ENCODE data around the gene SWT1. TPM values are rescaled to one million over a fixed set of nuclear protein-coding genes. Genes with fewer than 3 reads are reported as not detected.
"Not testable (repeated sequence)": the region's sequence is repeated elsewhere in the genome, so short reads cannot be mapped to it uniquely, and the experiment has no call there.

Gene SWT1
- total RNA-seq, 2 donors from 2014 or later, result 5.9 to 6.1 TPM

- ATAC-seq (replicated peaks in 1 of 2) (no peak), DNase-seq (no peak)
- no peaks in the 10 kb centered on the region for H3K9me3 Mint-ChIP-seq
- H3K4me3 Mint-ChIP-seq, result peak overlapping the region; percentile 98 to 100
- H3K36me3 Mint-ChIP-seq (ENCODE audit: insufficient read depth in 2 of 2), result peaks cover 3 to 5% of the 10 kb centered on the region in 2 donors
- H3K4me1 Mint-ChIP-seq (ENCODE audit: low read depth), result peaks cover 53% of the 10 kb centered on the region
- no peaks in the 10 kb centered on the region for H3K27me3 Mint-ChIP-seq (ENCODE audit: low read depth)
- peak overlapping the region; percentile 95 for H3K27ac Mint-ChIP-seq
Observed at GRCh38 chr1:185154912-185155513, 2.0 kb upstream of the SWT1 start.

GRCh38 chr1:185155600-185156287 is 1.2 kb upstream of the SWT1 start:
- Mint-ChIP-seq H3K4me1 (ENCODE audit: low read depth) (peaks cover 58% of the 10 kb centered on the region), H3K4me3 (peak overlapping the region; percentile 98 to 100), H3K27ac (peak overlapping the region; percentile 95), H3K27me3 (ENCODE audit: low read depth) (no peaks in the 10 kb centered on the region), H3K36me3 (ENCODE audit: insufficient read depth in 2 of 2) (peaks cover under 1 to 3% of the 10 kb centered on the region in 2 donors), H3K9me3 (no peaks in the 10 kb centered on the region)
- ATAC-seq (replicated peaks in 1 of 2) (no peak), DNase-seq (peak in 1 of 2 donors; percentile 10)

GRCh38 chr1:185156288-185156853 is 596 bp upstream of the SWT1 start:
- peaks cover 0 to 3% of the 10 kb centered on the region in 2 donors for H3K36me3 Mint-ChIP-seq (ENCODE audit: insufficient read depth in 2 of 2)
- no peaks in the 10 kb centered on the region for H3K27me3 Mint-ChIP-seq (ENCODE audit: low read depth)
- peaks cover 58% of the 10 kb centered on the region for H3K4me1 Mint-ChIP-seq (ENCODE audit: low read depth)
- H3K9me3 Mint-ChIP-seq, result no peaks in the 10 kb centered on the region
- ATAC-seq (replicated peaks in 1 of 2) (peak; percentile 36 to 41), DNase-seq (no peak)
- peak overlapping the region; percentile 95 for H3K27ac Mint-ChIP-seq
- peak overlapping the region; percentile 98 to 100 for H3K4me3 Mint-ChIP-seq

- H3K4me3 Mint-ChIP-seq, result peak overlapping the region; percentile 98 to 100
- no peaks in the 10 kb centered on the region for H3K27me3 Mint-ChIP-seq (ENCODE audit: low read depth)
- H3K27ac Mint-ChIP-seq, result peak overlapping the region; percentile 98
- peaks cover 51% of the 10 kb centered on the region for H3K4me1 Mint-ChIP-seq (ENCODE audit: low read depth)
- H3K36me3 Mint-ChIP-seq (ENCODE audit: insufficient read depth in 2 of 2), result peaks cover 0 to 3% of the 10 kb centered on the region in 2 donors
- no peaks in the 10 kb centered on the region for H3K9me3 Mint-ChIP-seq
- DNase-seq (no peak), ATAC-seq (replicated peaks in 1 of 2) (no peak)
Observed at GRCh38 chr1:185157599-185158412, 839 bp downstream of the SWT1 start.

- Mint-ChIP-seq H3K36me3 (ENCODE audit: insufficient read depth in 2 of 2) (peaks cover 0 to 3% of the 10 kb centered on the region in 2 donors), H3K27ac (no peak overlapping the region), H3K27me3 (ENCODE audit: low read depth) (no peaks in the 10 kb centered on the region), H3K4me3 (peak overlapping the region; percentile 98 to 100), H3K4me1 (ENCODE audit: low read depth) (peaks cover 43% of the 10 kb centered on the region), H3K9me3 (no peaks in the 10 kb centered on the region)
- no peak for ATAC-seq (replicated peaks in 1 of 2)
- no peak for DNase-seq
Observed at GRCh38 chr1:185158800-185159199, 1.8 kb downstream of the SWT1 start.

GRCh38 chr1:185159966-185160365 is 3.0 kb downstream of the SWT1 start:
- Mint-ChIP-seq H3K4me1 (ENCODE audit: low read depth) (peaks cover 31% of the 10 kb centered on the region), H3K4me3 (peak overlapping the region in 1 of 2 donors; percentile 7), H3K27me3 (ENCODE audit: low read depth) (no peaks in the 10 kb centered on the region), H3K27ac (no peak overlapping the region), H3K36me3 (ENCODE audit: insufficient read depth in 2 of 2) (peaks cover 0 to 3% of the 10 kb centered on the region in 2 donors), H3K9me3 (no peaks in the 10 kb centered on the region)
- ATAC-seq (replicated peaks in 1 of 2) (no peak), DNase-seq (no peak)

GRCh38 chr1:185162491-185162890 is 5.5 kb downstream of the SWT1 start:
- Mint-ChIP-seq H3K4me3 (no peak overlapping the region), H3K4me1 (ENCODE audit: low read depth) (peaks cover 22% of the 10 kb centered on the region), H3K9me3 (no peaks in the 10 kb centered on the region), H3K27ac (no peak overlapping the region), H3K27me3 (ENCODE audit: low read depth) (no peaks in the 10 kb centered on the region), H3K36me3 (ENCODE audit: insufficient read depth in 2 of 2) (no peaks in the 10 kb centered on the region)
- DNase-seq (no peak), ATAC-seq (replicated peaks in 1 of 2) (no peak)

- no peak for ATAC-seq (replicated peaks in 1 of 2)
- Mint-ChIP-seq H3K27me3 (ENCODE audit: low read depth) (no peaks in the 10 kb centered on the region), H3K4me1 (ENCODE audit: low read depth) (no peaks in the 10 kb centered on the region), H3K36me3 (ENCODE audit: insufficient read depth in 2 of 2) (no peaks in the 10 kb centered on the region), H3K9me3 (no peaks in the 10 kb centered on the region), H3K4me3 (no peak overlapping the region), H3K27ac (peak overlapping the region; percentile 5)
- no peak for DNase-seq
Observed at GRCh38 chr1:185166106-185166505, 9.1 kb downstream of the SWT1 start.

GRCh38 chr1:185170291-185170848 is 13.4 kb downstream of the SWT1 start:
- DNase-seq, result peak; percentile 42 to 52
- Mint-ChIP-seq H3K4me3 (peak overlapping the region in 1 of 2 donors; percentile 46), H3K4me1 (ENCODE audit: low read depth) (no peaks in the 10 kb centered on the region), H3K27ac (peak overlapping the region; percentile 65), H3K36me3 (ENCODE audit: insufficient read depth in 2 of 2) (no peaks in the 10 kb centered on the region), H3K27me3 (ENCODE audit: low read depth) (no peaks in the 10 kb centered on the region), H3K9me3 (no peaks in the 10 kb centered on the region)
- ATAC-seq (replicated peaks in 1 of 2), result peak; percentile 83 to 92

GRCh38 chr1:185193756-185194155 is 36.8 kb downstream of the SWT1 start:
- Mint-ChIP-seq H3K4me1 (ENCODE audit: low read depth) (no peaks in the 10 kb centered on the region), H3K27ac (no peak overlapping the region), H3K4me3 (no peak overlapping the region), H3K27me3 (ENCODE audit: low read depth) (no peaks in the 10 kb centered on the region), H3K36me3 (ENCODE audit: insufficient read depth in 2 of 2) (peaks cover 11 to 21% of the 10 kb centered on the region in 2 donors), H3K9me3 (peaks cover 9% of the 10 kb centered on the region in 2 donors)
- ATAC-seq (replicated peaks in 1 of 2), result no peak
- no peak for DNase-seq

- DNase-seq; H3K27ac Mint-ChIP-seq; ATAC-seq (replicated peaks in 1 of 2); H3K4me1 Mint-ChIP-seq (ENCODE audit: low read depth); H3K4me3 Mint-ChIP-seq; H3K27me3 Mint-ChIP-seq (ENCODE audit: low read depth): not testable (repeated sequence)
- H3K36me3 Mint-ChIP-seq (ENCODE audit: insufficient read depth in 2 of 2), result peaks cover 18 to 22% of the 10 kb centered on the region in 2 donors
- H3K9me3 Mint-ChIP-seq, result peaks cover 10 to 14% of the 10 kb centered on the region in 2 donors
Observed at GRCh38 chr1:185198712-185199111, 41.7 kb downstream of the SWT1 start.

- Mint-ChIP-seq H3K27me3 (ENCODE audit: low read depth) (no peaks in the 10 kb centered on the region), H3K4me1 (ENCODE audit: low read depth) (no peaks in the 10 kb centered on the region), H3K36me3 (ENCODE audit: insufficient read depth in 2 of 2) (peaks cover 14 to 22% of the 10 kb centered on the region in 2 donors), H3K27ac (no peak overlapping the region), H3K4me3 (no peak overlapping the region), H3K9me3 (peaks cover 10 to 12% of the 10 kb centered on the region in 2 donors)
- DNase-seq, result no peak
- no peak for ATAC-seq (replicated peaks in 1 of 2)
Observed at GRCh38 chr1:185200889-185201288, 43.9 kb downstream of the SWT1 start.

Data from activated T-cell treated with anti-CD3 and anti-CD28 coated beads, Interleukin-2, amount 50 U/mL, for 72 hours (primary cell).